ENCODE data around the gene BBS7.
A peak's percentile ranks its signal among the peaks of the same experiment; 100 is the strongest.

The BBS7 gene

GRCh38 chr4:121869841-121870822 lies at the start of gene BBS7:
Gene BBS7 (minus strand): TSS chr4:121870474. CDS start chr4:121870313, 161 bp downstream.
- no peak for TF ChIP-seq OSR1 (CRISPR knock-in tag; IDR thresholded peaks at IDR 0.05)
- TF ChIP-seq GLIS3 (CRISPR knock-in tag; IDR thresholded peaks at IDR 0.05): no peak
- TF ChIP-seq ZNF565 (CRISPR knock-in tag; conservative IDR thresholded peaks at IDR 0.05; ENCODE audit: low read depth): no peak
- TF ChIP-seq BACH2 (CRISPR knock-in tag; IDR thresholded peaks at IDR 0.05; ENCODE audit: borderline replicate concordance): no peak
- TF ChIP-seq SNAI2 (CRISPR knock-in tag; IDR thresholded peaks at IDR 0.05): no peak
- TF ChIP-seq ZFP3 (CRISPR knock-in tag; IDR thresholded peaks at IDR 0.05): no peak
- TF ChIP-seq, protein P1, sequence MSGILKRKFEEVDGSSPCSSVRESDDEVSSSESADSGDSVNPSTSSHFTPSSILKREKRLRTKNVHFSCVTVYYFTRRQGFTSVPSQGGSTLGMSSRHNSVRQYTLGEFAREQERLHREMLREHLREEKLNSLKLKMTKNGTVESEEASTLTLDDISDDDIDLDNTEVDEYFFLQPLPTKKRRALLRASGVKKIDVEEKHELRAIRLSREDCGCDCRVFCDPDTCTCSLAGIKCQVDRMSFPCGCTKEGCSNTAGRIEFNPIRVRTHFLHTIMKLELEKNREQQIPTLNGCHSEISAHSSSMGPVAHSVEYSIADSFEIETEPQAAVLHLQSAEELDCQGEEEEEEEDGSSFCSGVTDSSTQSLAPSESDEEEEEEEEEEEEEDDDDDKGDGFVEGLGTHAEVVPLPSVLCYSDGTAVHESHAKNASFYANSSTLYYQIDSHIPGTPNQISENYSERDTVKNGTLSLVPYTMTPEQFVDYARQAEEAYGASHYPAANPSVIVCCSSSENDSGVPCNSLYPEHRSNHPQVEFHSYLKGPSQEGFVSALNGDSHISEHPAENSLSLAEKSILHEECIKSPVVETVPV (CRISPR knock-in tag; IDR thresholded peaks at IDR 0.05): no peak
- ATAC-seq: peak; percentile 94

DNA sequence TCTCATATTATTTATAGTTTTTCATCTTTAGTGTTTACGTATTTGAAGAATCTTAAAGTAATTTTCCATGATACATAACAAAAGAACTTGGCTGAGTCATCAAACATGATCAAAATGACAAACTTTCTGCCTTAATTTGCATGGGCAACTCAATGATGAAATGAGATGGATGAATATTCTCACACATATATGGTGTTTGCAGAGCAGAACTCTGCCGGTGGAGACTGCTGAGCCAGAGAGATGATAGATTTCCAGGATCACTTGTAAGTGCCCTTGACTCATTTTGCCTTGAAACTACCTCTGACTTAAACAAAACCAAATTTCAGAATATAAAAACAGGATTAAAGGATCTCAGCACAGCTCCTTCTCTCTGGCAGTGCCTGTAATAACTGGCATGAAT lies 43.4 kb upstream of the BBS7 start:
- TF ChIP-seq, protein P2, sequence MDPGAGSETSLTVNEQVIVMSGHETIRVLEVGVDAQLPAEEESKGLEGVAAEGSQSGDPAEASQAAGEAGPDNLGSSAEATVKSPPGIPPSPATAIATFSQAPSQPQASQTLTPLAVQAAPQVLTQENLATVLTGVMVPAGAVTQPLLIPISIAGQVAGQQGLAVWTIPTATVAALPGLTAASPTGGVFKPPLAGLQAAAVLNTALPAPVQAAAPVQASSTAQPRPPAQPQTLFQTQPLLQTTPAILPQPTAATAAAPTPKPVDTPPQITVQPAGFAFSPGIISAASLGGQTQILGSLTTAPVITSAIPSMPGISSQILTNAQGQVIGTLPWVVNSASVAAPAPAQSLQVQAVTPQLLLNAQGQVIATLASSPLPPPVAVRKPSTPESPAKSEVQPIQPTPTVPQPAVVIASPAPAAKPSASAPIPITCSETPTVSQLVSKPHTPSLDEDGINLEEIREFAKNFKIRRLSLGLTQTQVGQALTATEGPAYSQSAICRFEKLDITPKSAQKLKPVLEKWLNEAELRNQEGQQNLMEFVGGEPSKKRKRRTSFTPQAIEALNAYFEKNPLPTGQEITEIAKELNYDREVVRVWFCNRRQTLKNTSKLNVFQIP (CRISPR knock-in tag; IDR thresholded peaks at IDR 0.05; ENCODE audit: borderline replicate concordance, low read depth): no peak
- TF ChIP-seq, protein P1 (CRISPR knock-in tag; IDR thresholded peaks at IDR 0.05): no peak
- TF ChIP-seq ZFP30 (CRISPR knock-in tag; IDR thresholded peaks at IDR 0.05) (no peak), CREB5 (CRISPR knock-in tag; IDR thresholded peaks at IDR 0.05; ENCODE audit: low read depth) (no peak), BACH2 (CRISPR knock-in tag; IDR thresholded peaks at IDR 0.05; ENCODE audit: borderline replicate concordance) (no peak), PATZ1 (CRISPR knock-in tag; IDR thresholded peaks at IDR 0.05; ENCODE audit: borderline replicate concordance) (no peak), ZNF565 (CRISPR knock-in tag; conservative IDR thresholded peaks at IDR 0.05; ENCODE audit: low read depth) (no peak), ZNF8 (CRISPR knock-in tag; IDR thresholded peaks at IDR 0.05) (no peak), PPARA (CRISPR knock-in tag; IDR thresholded peaks at IDR 0.05; ENCODE audit: borderline replicate concordance) (no peak), ARNTL (CRISPR knock-in tag; IDR thresholded peaks at IDR 0.05; ENCODE audit: borderline replicate concordance, low read depth) (no peak), SNAI2 (CRISPR knock-in tag; IDR thresholded peaks at IDR 0.05) (no peak), ZC3H10 (CRISPR knock-in tag; IDR thresholded peaks at IDR 0.05) (no peak)
- no peak for ATAC-seq

- ATAC-seq: no peak
- TF ChIP-seq TOX (CRISPR knock-in tag; IDR thresholded peaks at IDR 0.05; ENCODE audit: borderline replicate concordance) (no peak), CSDC2 (CRISPR knock-in tag; IDR thresholded peaks at IDR 0.05) (no peak), ZNF8 (CRISPR knock-in tag; IDR thresholded peaks at IDR 0.05) (no peak), ISL1 (CRISPR knock-in tag; IDR thresholded peaks at IDR 0.05) (no peak), RARB (CRISPR knock-in tag; IDR thresholded peaks at IDR 0.05) (no peak), CREB5 (CRISPR knock-in tag; IDR thresholded peaks at IDR 0.05; ENCODE audit: low read depth) (no peak), ZNF565 (CRISPR knock-in tag; conservative IDR thresholded peaks at IDR 0.05; ENCODE audit: low read depth) (no peak), ARNTL (CRISPR knock-in tag; IDR thresholded peaks at IDR 0.05; ENCODE audit: borderline replicate concordance, low read depth) (no peak), OSR1 (CRISPR knock-in tag; IDR thresholded peaks at IDR 0.05) (no peak), PPARA (CRISPR knock-in tag; IDR thresholded peaks at IDR 0.05; ENCODE audit: borderline replicate concordance) (no peak), ZFP30 (CRISPR knock-in tag; IDR thresholded peaks at IDR 0.05) (no peak), PATZ1 (CRISPR knock-in tag; IDR thresholded peaks at IDR 0.05; ENCODE audit: borderline replicate concordance) (no peak), BACH2 (CRISPR knock-in tag; IDR thresholded peaks at IDR 0.05; ENCODE audit: borderline replicate concordance) (no peak), ZNF70 (CRISPR knock-in tag; IDR thresholded peaks at IDR 0.05) (no peak)
Measured at GRCh38 chr4:121908346-121908745, 38.1 kb upstream of the BBS7 start.
